Measurements from ENCODE around the gene LST1.
A peak's percentile ranks its signal among the peaks of the same experiment; 100 is the strongest.
"Not testable (repeated sequence)": the region's sequence is repeated elsewhere in the genome, so short reads cannot be mapped to it uniquely, and the experiment has no call there.

Gene LST1

GRCh38 chr6:31585491-31585890 lies 586 bp upstream of the LST1 start:
- no peak for ATAC-seq
- TF ChIP-seq ZFP3 (CRISPR knock-in tag; IDR thresholded peaks at IDR 0.05) (no peak), ZNF70 (CRISPR knock-in tag; IDR thresholded peaks at IDR 0.05) (no peak), ARNTL (CRISPR knock-in tag; IDR thresholded peaks at IDR 0.05; ENCODE audit: borderline replicate concordance, low read depth) (no peak), ESRRG (CRISPR knock-in tag; IDR thresholded peaks at IDR 0.05) (no peak)

- TF ChIP-seq OSR1 (CRISPR knock-in tag; IDR thresholded peaks at IDR 0.05) (no peak), BACH2 (CRISPR knock-in tag; IDR thresholded peaks at IDR 0.05; ENCODE audit: borderline replicate concordance) (no peak)
- no peak for ATAC-seq
These were observed 663 bp downstream of the LST1 start for GRCh38 chr6:31586599-31587281.

GRCh38 chr6:31587791-31588777 lies 2.0 kb downstream of the LST1 start:
- ATAC-seq, result no peak
- no peak for TF ChIP-seq GLIS3 (CRISPR knock-in tag; IDR thresholded peaks at IDR 0.05)
- no peak for TF ChIP-seq CREB5 (CRISPR knock-in tag; IDR thresholded peaks at IDR 0.05; ENCODE audit: low read depth)
- TF ChIP-seq ZFP30 (CRISPR knock-in tag; IDR thresholded peaks at IDR 0.05), result no peak
- no peak for TF ChIP-seq SNAI2 (CRISPR knock-in tag; IDR thresholded peaks at IDR 0.05)
- no peak for TF ChIP-seq CSDC2 (CRISPR knock-in tag; IDR thresholded peaks at IDR 0.05)
- no peak for TF ChIP-seq RARB (CRISPR knock-in tag; IDR thresholded peaks at IDR 0.05)
- TF ChIP-seq ZNF70 (CRISPR knock-in tag; IDR thresholded peaks at IDR 0.05), result no peak
- TF ChIP-seq TOX (CRISPR knock-in tag; IDR thresholded peaks at IDR 0.05; ENCODE audit: borderline replicate concordance), result no peak
- TF ChIP-seq CSRNP3 (CRISPR knock-in tag; IDR thresholded peaks at IDR 0.05), result no peak

- TF ChIP-seq CREB5 (CRISPR knock-in tag; IDR thresholded peaks at IDR 0.05; ENCODE audit: low read depth) (no peak), TSHZ2 (CRISPR knock-in tag; IDR thresholded peaks at IDR 0.05) (no peak), TCF4 (CRISPR knock-in tag; IDR thresholded peaks at IDR 0.05; ENCODE audit: borderline replicate concordance) (no peak), POU6F1 (CRISPR knock-in tag; IDR thresholded peaks at IDR 0.05; ENCODE audit: borderline replicate concordance, low read depth) (no peak), ZFP3 (CRISPR knock-in tag; IDR thresholded peaks at IDR 0.05) (no peak)
- ATAC-seq, result peak; percentile 27; the same call in 2 of the 3 replicates
These were observed 3.0 kb downstream of the LST1 start for GRCh38 chr6:31588871-31589650.

GRCh38 chr6:31590691-31591090 lies 4.6 kb downstream of the LST1 start:
- not testable (repeated sequence) for ATAC-seq

Data from SK-N-SH treated with all-trans-retinoic acid at 6 μM for 48 hours (cell line).